Panc1 (cell line): ENCODE measurements around the gene DDX25. TPM values are rescaled to one million over a fixed set of nuclear protein-coding genes. Genes with fewer than 3 reads are reported as not detected.
"Not testable (repeated sequence)": the region's sequence is repeated elsewhere in the genome, so short reads cannot be mapped to it uniquely, and the experiment has no call there.

ENCODE experiments used
- ATAC-seq: fragments of 200-7000 bp; cut with Tn5 transposase; 2 replicates; pipeline ENCODE4 v1.9.1; 2020; ENCODE audit warnings: mild to moderate bottlenecking, moderate library complexity
- BruUV-seq: library from RNA; stranded (reverse); fragments of 400-500 nt; replicated peaks from 2 replicates; lab custom pipeline; 2021; lab: Mats Ljungman, UMichigan
- CTCF ChIA-PET: fragments of 300-600 bp; sonication (Branson Sonifier 250); formaldehyde crosslinking; loops from one replicate; lab custom pipeline; 2022; ENCODE audit warnings: antibody characterized with exemption; lab: Charles Lee
- POLR2A ChIA-PET: fragments of 300-600 bp; sonication (Branson Sonifier 250); formaldehyde crosslinking; loops from one replicate; lab custom pipeline; 2022; ENCODE audit warnings: antibody characterized with exemption; lab: Charles Lee
- DNase-seq: peaks from one replicate; pipeline ENCODE4 v3.0.0-alpha.2; 2010; ENCODE audit warnings: low read depth, low spot score
- H3K27ac ChIP-seq: 2 replicates; pipeline ENCODE4 v1.5.1; 2011; ENCODE audit warnings: mild to moderate bottlenecking, low read length, inconsistent platforms
- H3K27me3 ChIP-seq: fragments of 200-500 bp; sonication (Bioruptor generic); 2 replicates; pipeline ENCODE4 v1.6.0; 2014; ENCODE audit warnings: low read length, inconsistent platforms; ENCODE audit not compliant: control insufficient read depth, insufficient read depth
- H3K36me3 ChIP-seq: fragments of 200-500 bp; sonication (Bioruptor generic); 2 replicates; pipeline ENCODE4 v1.5.1; 2014; ENCODE audit warnings: inconsistent platforms, mild to moderate bottlenecking, low read length, moderate library complexity; ENCODE audit not compliant: control insufficient read depth, insufficient read depth
- H3K4me1 ChIP-seq: 2 replicates; pipeline ENCODE4 v1.5.1; 2011; ENCODE audit warnings: inconsistent platforms, mild to moderate bottlenecking, low read length, moderate library complexity; ENCODE audit not compliant: control insufficient read depth, insufficient read depth
- H3K4me3 ChIP-seq, 2 experiments: 2 replicates each; pipeline ENCODE4 v1.5.1; 2011 to 2012; ENCODE audit warnings: low read depth in 2 of 2, low read length in 2 of 2, mild to moderate bottlenecking in 2 of 2, inconsistent platforms in 1 of 2, moderate library complexity in 1 of 2
- H3K9me3 ChIP-seq: fragments of 200-500 bp; sonication (Bioruptor generic); 2 replicates; pipeline ENCODE4 v1.5.1; 2014; ENCODE audit warnings: low read depth, mild to moderate bottlenecking, inconsistent platforms, low read length, moderate library complexity; ENCODE audit not compliant: control insufficient read depth, insufficient read depth
- POLR2AphosphoS5 ChIP-seq: IDR thresholded peaks from 2 replicates; pipeline ENCODE4 v1.6.1; 2012; ENCODE audit warnings: mild to moderate bottlenecking, low read depth, low read length, moderate library complexity
- SIN3A ChIP-seq: IDR thresholded peaks from 2 replicates; pipeline ENCODE4 v1.6.1; 2012; ENCODE audit warnings: low read depth, mild to moderate bottlenecking, low read length, moderate library complexity, borderline replicate concordance; ENCODE audit not compliant: insufficient read depth
- TCF7L2 ChIP-seq: IDR thresholded peaks from 2 replicates; pipeline ENCODE4 v1.6.1; 2011; ENCODE audit warnings: mild to moderate bottlenecking, low read depth, low read length, inconsistent platforms
- in situ Hi-C: cut with HindIII; loops from 2 replicates; pipeline ENCODE4 v1.10.0; 2016; ENCODE audit warnings: low sequenced_read_pairs, low pct_unique_long_range_greater_than_20kb
- intact Hi-C: fragments of 100-400 bp; cut with micrococcal nuclease; formaldehyde crosslinking; loops from one replicate; pipeline ENCODE4 v1.10.0; 2022; ENCODE audit not compliant: unreplicated experiment
- total RNA-seq: library from RNA; stranded (reverse); gene quantifications from one replicate; pipeline ENCODE4 v1.2.1, GENCODE V29; 2021; ENCODE audit not compliant: unreplicated experiment
- TF ChIP-seq, protein P1 (sequence below): fragments of 450-650 bp; IDR thresholded peaks from 2 replicates; pipeline ENCODE4 v1.5.1; 2017; ENCODE audit warnings: mild to moderate bottlenecking
- TF ChIP-seq, protein P2 (sequence below), 2 experiments: IDR thresholded peaks; 2 replicates each; pipeline ENCODE4 v1.6.1; 2011 to 2012; ENCODE audit warnings: low read depth in 2 of 2, control low read depth in 1 of 2, low read length in 1 of 2, mild to moderate bottlenecking in 1 of 2, moderate library complexity in 1 of 2; ENCODE audit not compliant: insufficient read depth in 1 of 2

Gene DDX25
- total RNA-seq, 1 experiment from 2014 or later = 0.15 TPM

DNA sequence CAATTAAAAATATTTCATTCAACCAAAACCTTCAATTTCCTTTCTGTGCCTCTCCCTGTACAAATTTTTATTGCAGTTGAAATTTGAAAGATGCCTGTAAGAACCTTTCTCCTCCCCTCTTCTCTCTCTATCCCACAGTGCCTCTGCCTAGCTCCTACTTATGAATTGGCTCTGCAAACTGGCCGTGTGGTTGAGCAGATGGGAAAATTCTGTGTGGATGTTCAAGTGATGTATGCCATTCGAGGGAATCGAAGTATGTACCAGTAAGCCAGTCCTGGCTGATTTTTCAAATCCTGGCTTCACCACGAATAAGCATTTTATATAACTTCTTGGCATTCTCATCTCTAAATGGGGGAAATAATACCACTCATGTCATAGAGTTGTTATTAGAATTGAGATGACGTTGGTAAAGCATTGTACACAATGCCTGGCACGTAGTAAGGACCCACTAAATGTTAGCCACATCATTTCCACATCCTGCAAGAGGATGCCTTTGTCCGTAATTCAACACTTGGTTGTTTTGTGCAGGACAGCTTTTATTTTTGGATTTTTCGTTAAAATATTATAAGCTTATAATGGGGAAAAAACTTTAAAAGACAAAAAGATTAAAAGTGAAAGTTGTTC lies 6.0 kb downstream of the DDX25 start:
- DNase-seq = no peak
- Histone ChIP-seq H3K36me3 (no peaks in the 10 kb centered on the region), H3K4me3 (no peak overlapping the region), H3K9me3 (no peaks in the 10 kb centered on the region), H3K4me1 (no peaks in the 10 kb centered on the region), H3K27ac (no peak overlapping the region), H3K27me3 (peaks cover 21% of the 10 kb centered on the region)
- in situ Hi-C loops = loop anchor here (25.0 kb wide), 1 partner anchor 177 kb away; no protein-coding TSS in a partner anchor
- intact Hi-C loops = no loop called here
- TF ChIP-seq, protein P1, sequence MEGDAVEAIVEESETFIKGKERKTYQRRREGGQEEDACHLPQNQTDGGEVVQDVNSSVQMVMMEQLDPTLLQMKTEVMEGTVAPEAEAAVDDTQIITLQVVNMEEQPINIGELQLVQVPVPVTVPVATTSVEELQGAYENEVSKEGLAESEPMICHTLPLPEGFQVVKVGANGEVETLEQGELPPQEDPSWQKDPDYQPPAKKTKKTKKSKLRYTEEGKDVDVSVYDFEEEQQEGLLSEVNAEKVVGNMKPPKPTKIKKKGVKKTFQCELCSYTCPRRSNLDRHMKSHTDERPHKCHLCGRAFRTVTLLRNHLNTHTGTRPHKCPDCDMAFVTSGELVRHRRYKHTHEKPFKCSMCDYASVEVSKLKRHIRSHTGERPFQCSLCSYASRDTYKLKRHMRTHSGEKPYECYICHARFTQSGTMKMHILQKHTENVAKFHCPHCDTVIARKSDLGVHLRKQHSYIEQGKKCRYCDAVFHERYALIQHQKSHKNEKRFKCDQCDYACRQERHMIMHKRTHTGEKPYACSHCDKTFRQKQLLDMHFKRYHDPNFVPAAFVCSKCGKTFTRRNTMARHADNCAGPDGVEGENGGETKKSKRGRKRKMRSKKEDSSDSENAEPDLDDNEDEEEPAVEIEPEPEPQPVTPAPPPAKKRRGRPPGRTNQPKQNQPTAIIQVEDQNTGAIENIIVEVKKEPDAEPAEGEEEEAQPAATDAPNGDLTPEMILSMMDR = no peak
- TF ChIP-seq, protein P2, sequence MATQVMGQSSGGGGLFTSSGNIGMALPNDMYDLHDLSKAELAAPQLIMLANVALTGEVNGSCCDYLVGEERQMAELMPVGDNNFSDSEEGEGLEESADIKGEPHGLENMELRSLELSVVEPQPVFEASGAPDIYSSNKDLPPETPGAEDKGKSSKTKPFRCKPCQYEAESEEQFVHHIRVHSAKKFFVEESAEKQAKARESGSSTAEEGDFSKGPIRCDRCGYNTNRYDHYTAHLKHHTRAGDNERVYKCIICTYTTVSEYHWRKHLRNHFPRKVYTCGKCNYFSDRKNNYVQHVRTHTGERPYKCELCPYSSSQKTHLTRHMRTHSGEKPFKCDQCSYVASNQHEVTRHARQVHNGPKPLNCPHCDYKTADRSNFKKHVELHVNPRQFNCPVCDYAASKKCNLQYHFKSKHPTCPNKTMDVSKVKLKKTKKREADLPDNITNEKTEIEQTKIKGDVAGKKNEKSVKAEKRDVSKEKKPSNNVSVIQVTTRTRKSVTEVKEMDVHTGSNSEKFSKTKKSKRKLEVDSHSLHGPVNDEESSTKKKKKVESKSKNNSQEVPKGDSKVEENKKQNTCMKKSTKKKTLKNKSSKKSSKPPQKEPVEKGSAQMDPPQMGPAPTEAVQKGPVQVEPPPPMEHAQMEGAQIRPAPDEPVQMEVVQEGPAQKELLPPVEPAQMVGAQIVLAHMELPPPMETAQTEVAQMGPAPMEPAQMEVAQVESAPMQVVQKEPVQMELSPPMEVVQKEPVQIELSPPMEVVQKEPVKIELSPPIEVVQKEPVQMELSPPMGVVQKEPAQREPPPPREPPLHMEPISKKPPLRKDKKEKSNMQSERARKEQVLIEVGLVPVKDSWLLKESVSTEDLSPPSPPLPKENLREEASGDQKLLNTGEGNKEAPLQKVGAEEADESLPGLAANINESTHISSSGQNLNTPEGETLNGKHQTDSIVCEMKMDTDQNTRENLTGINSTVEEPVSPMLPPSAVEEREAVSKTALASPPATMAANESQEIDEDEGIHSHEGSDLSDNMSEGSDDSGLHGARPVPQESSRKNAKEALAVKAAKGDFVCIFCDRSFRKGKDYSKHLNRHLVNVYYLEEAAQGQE (IDR thresholded peaks at IDR 0.05; ENCODE audit: insufficient read depth in 1 of 2, low read depth in 2 of 2, low read length in 1 of 2) = no peak
- TF ChIP-seq POLR2AphosphoS5 (no peak), TCF7L2 (no peak), SIN3A (no peak)
- ChIA-PET CTCF (no interaction called here), POLR2A (interaction anchor here (0.6 to 0.7 kb wide), 2 partner anchors 293 to 299 kb away, joined by 3 to 7 read pairs; no protein-coding TSS in a partner anchor)
- ATAC-seq = no peak
- no TSS peak for BruUV-seq

DNA sequence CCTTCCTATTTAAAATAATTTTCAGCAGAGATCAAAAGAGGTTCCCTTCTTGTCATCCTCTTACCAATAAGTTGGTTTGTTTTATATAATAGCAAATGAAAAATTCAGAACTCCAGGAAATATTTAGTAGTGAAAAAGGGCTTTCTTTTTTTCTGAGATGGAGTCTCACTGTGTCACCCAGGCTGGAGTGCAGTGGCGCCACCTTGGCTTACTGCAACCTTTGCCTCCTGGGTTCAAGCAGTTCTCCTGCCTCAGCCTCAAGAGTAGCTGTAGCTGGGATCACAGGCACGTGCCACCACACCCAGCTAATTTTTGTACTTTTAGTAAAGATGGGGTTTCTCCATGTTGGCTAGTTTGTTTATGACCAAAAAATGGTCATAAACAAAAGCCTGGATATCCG lies 10.3 kb downstream of the DDX25 start:
- intact Hi-C loops, H3K4me1 ChIP-seq, BruUV-seq, H3K9me3 ChIP-seq, ATAC-seq, POLR2A ChIA-PET, H3K27ac ChIP-seq, H3K36me3 ChIP-seq, DNase-seq, H3K4me3 ChIP-seq, CTCF ChIA-PET: not testable (repeated sequence)
- in situ Hi-C loops = loop anchor here (25.0 kb wide), 1 partner anchor 173 kb away; no protein-coding TSS in a partner anchor
- TF ChIP-seq, protein P1 = peak; percentile 36; the same call in 1 of the 2 replicates
- peaks cover 23% of the 10 kb centered on the region for H3K27me3 ChIP-seq
